Inferior parietal cortex (tissue), 1 donor: Measurements from ENCODE around the gene CYTL1.
"Not testable (repeated sequence)": the region's sequence is repeated elsewhere in the genome, so short reads cannot be mapped to it uniquely, and the experiment has no call there.

ENCODE experiments used
- DNase-seq: peaks from one replicate; pipeline ENCODE4 v3.0.0-alpha.2; 2016; ENCODE audit errors: extremely low spot score

The CYTL1 gene

GRCh38 chr4:5033281-5033841 is 14.1 kb upstream of the CYTL1 start:
- no peak for DNase-seq

GRCh38 chr4:5032813-5033212 is 13.6 kb upstream of the CYTL1 start:
- no peak for DNase-seq

- no peak for DNase-seq
Measured at GRCh38 chr4:5030927-5031326, 11.7 kb upstream of the CYTL1 start.

- no peak for DNase-seq
Measured at GRCh38 chr4:5030221-5030620, 11.0 kb upstream of the CYTL1 start.

GRCh38 chr4:5029447-5029846 is 10.2 kb upstream of the CYTL1 start:
- no peak for DNase-seq

- no peak for DNase-seq
Measured at GRCh38 chr4:5028480-5028879, 9.2 kb upstream of the CYTL1 start.

- no peak for DNase-seq
Measured at GRCh38 chr4:5027346-5027745, 8.1 kb upstream of the CYTL1 start.

GRCh38 chr4:5026371-5026770 is 7.1 kb upstream of the CYTL1 start:
- no peak for DNase-seq

- no peak for DNase-seq
Measured at GRCh38 chr4:5024673-5025072, 5.4 kb upstream of the CYTL1 start.

GRCh38 chr4:5021546-5021945 is 2.3 kb upstream of the CYTL1 start:
- no peak for DNase-seq

- DNase-seq, result no peak
Measured at GRCh38 chr4:5020341-5020740, 1.1 kb upstream of the CYTL1 start.

- DNase-seq, result no peak
Measured at GRCh38 chr4:5019796-5020195, 538 bp upstream of the CYTL1 start.

GRCh38 chr4:5018603-5019002 is 655 bp downstream of the CYTL1 start:
- no peak for DNase-seq

- no peak for DNase-seq
Measured at GRCh38 chr4:5018096-5018495, 1.2 kb downstream of the CYTL1 start.

GRCh38 chr4:5014007-5014682 is 5.1 kb downstream of the CYTL1 start:
- no peak for DNase-seq

GRCh38 chr4:5012958-5013357 is 6.3 kb downstream of the CYTL1 start:
- DNase-seq, result no peak

- no peak for DNase-seq
Measured at GRCh38 chr4:5012244-5012898, 6.9 kb downstream of the CYTL1 start.

GRCh38 chr4:5010984-5011383 is 8.3 kb downstream of the CYTL1 start:
- no peak for DNase-seq

GRCh38 chr4:5009796-5010195 is 9.5 kb downstream of the CYTL1 start:
- DNase-seq, result no peak

- not testable (repeated sequence) for DNase-seq
Measured at GRCh38 chr4:5006932-5007331, 12.3 kb downstream of the CYTL1 start.

- DNase-seq, result no peak
Measured at GRCh38 chr4:5004496-5004895, 14.8 kb downstream of the CYTL1 start.

- no peak for DNase-seq
Measured at GRCh38 chr4:5003918-5004317, 15.3 kb downstream of the CYTL1 start.

- peak; percentile 11 for DNase-seq
Measured at GRCh38 chr4:5003372-5003857, 15.8 kb downstream of the CYTL1 start.
